H9 (cell line): ENCODE measurements around the gene FRAS1. TPM values are rescaled to one million over a fixed set of nuclear protein-coding genes. Genes with fewer than 3 reads are reported as not detected.

Source experiments
- DNase-seq: peaks from one replicate; pipeline ENCODE4 v3.0.0-alpha.2; 2017
- H2AFZ ChIP-seq: one replicate; pipeline ENCODE4 v1.6.1; 2013; ENCODE audit warnings: mild to moderate bottlenecking, low read length, control low read depth, moderate library complexity
- H2AK5ac ChIP-seq: 2 replicates; pipeline ENCODE4 v1.6.1; 2013; ENCODE audit warnings: low read length, control low read depth, mixed read lengths; ENCODE audit not compliant: insufficient read length
- H2BK120ac ChIP-seq: one replicate; pipeline ENCODE4 v1.6.1; 2013; ENCODE audit warnings: low read depth, mild to moderate bottlenecking, low read length, control low read depth, inconsistent platforms; ENCODE audit not compliant: poor library complexity, severe bottlenecking
- H2BK12ac ChIP-seq: 2 replicates; pipeline ENCODE4 v1.6.1; 2013; ENCODE audit warnings: low read length, control low read depth, mixed read lengths, low read depth; ENCODE audit not compliant: insufficient read length
- H2BK15ac ChIP-seq: 2 replicates; pipeline ENCODE4 v1.6.1; 2013; ENCODE audit warnings: low read depth, low read length, control low read depth
- H2BK20ac ChIP-seq: one replicate; pipeline ENCODE4 v1.6.1; 2013; ENCODE audit warnings: low read depth, mild to moderate bottlenecking, low read length, control low read depth, inconsistent platforms; ENCODE audit not compliant: poor library complexity, severe bottlenecking
- H2BK5ac ChIP-seq: 2 replicates; pipeline ENCODE4 v1.6.1; 2013; ENCODE audit warnings: low read length, control low read depth, mixed read lengths; ENCODE audit not compliant: insufficient read length
- H3K14ac ChIP-seq: 2 replicates; pipeline ENCODE4 v1.6.1; 2013; ENCODE audit warnings: low read length, control low read depth; ENCODE audit not compliant: insufficient read depth
- H3K18ac ChIP-seq: 2 replicates; pipeline ENCODE4 v1.6.1; 2013; ENCODE audit warnings: low read depth, mild to moderate bottlenecking, mixed read lengths, low read length, control low read depth; ENCODE audit not compliant: insufficient read length
- H3K23ac ChIP-seq: 2 replicates; pipeline ENCODE4 v1.6.1; 2013; ENCODE audit warnings: low read length, control low read depth, mixed read lengths, low read depth; ENCODE audit not compliant: insufficient read length
- H3K23me2 ChIP-seq: 2 replicates; pipeline ENCODE4 v1.6.1; 2013; ENCODE audit warnings: low read depth, mild to moderate bottlenecking, mixed read lengths, low read length, control low read depth; ENCODE audit not compliant: insufficient read length, poor library complexity, severe bottlenecking
- H3K27ac ChIP-seq: 2 replicates; pipeline ENCODE4 v1.5.1; 2013; ENCODE audit warnings: low read length, control low read depth, mixed read lengths, low read depth; ENCODE audit not compliant: insufficient read length
- H3K27me3 ChIP-seq: 2 replicates; pipeline ENCODE4 v1.6.1; 2013; ENCODE audit warnings: low read length, control low read depth, inconsistent platforms; ENCODE audit not compliant: insufficient read depth
- H3K4ac ChIP-seq: 2 replicates; pipeline ENCODE4 v1.6.1; 2013; ENCODE audit warnings: low read depth, mild to moderate bottlenecking, control low read depth, inconsistent platforms, low read length, moderate library complexity
- H3K4me1 ChIP-seq: 2 replicates; pipeline ENCODE4 v1.6.1; 2013; ENCODE audit warnings: low read length, control low read depth, inconsistent platforms; ENCODE audit not compliant: insufficient read depth
- H3K4me2 ChIP-seq: 2 replicates; pipeline ENCODE4 v1.6.1; 2013; ENCODE audit warnings: low read length, control low read depth, mixed read lengths; ENCODE audit not compliant: insufficient read length, insufficient read depth
- H3K56ac ChIP-seq: 2 replicates; pipeline ENCODE4 v1.6.1; 2013; ENCODE audit warnings: low read depth, mild to moderate bottlenecking, mixed read lengths, low read length, control low read depth; ENCODE audit not compliant: insufficient read length
- H3K79me1 ChIP-seq: 2 replicates; pipeline ENCODE4 v1.6.1; 2013; ENCODE audit warnings: low read depth, mild to moderate bottlenecking, moderate library complexity, low read length, control low read depth, inconsistent platforms; ENCODE audit not compliant: insufficient read depth, poor library complexity, severe bottlenecking
- H3K79me2 ChIP-seq: 2 replicates; pipeline ENCODE4 v1.6.1; 2013; ENCODE audit warnings: low read length, control low read depth, inconsistent platforms; ENCODE audit not compliant: insufficient read depth
- H3K9ac ChIP-seq: 2 replicates; pipeline ENCODE4 v1.6.1; 2013; ENCODE audit warnings: low read length, control low read depth, mixed read lengths; ENCODE audit not compliant: insufficient read length; ENCODE audit errors: extremely low read depth
- H3K9me3 ChIP-seq: one replicate; pipeline ENCODE4 v1.6.1; 2013; ENCODE audit warnings: low read depth, low read length, inconsistent platforms; ENCODE audit not compliant: control insufficient read depth
- H3T11ph ChIP-seq: one replicate; pipeline ENCODE4 v1.6.1; 2013; ENCODE audit warnings: mild to moderate bottlenecking, low read length, control low read depth, inconsistent platforms
- H4K20me1 ChIP-seq: one replicate; pipeline ENCODE4 v1.6.1; 2013; ENCODE audit not compliant: control insufficient read depth, insufficient read length, insufficient read depth
- H4K5ac ChIP-seq: 2 replicates; pipeline ENCODE4 v1.6.1; 2013; ENCODE audit warnings: low read depth, mild to moderate bottlenecking, mixed read lengths, low read length, control low read depth; ENCODE audit not compliant: insufficient read length
- H4K8ac ChIP-seq: replicated peaks from 2 replicates; pipeline ENCODE4 v1.6.1; 2013; ENCODE audit warnings: low read length, control low read depth, mixed read lengths, low read depth; ENCODE audit not compliant: insufficient read length
- H4K91ac ChIP-seq: 2 replicates; pipeline ENCODE4 v1.6.1; 2013; ENCODE audit warnings: low read depth, mild to moderate bottlenecking, moderate library complexity, mixed read lengths, low read length, control low read depth; ENCODE audit not compliant: insufficient read length
- H3K27ac Mint-ChIP-seq, 3 experiments: 2 replicates in 2 of 3; 3 replicates in 1 of 3; pipeline ENCODE4 v1.8.0; 2020 to 2021; ENCODE audit warnings: mixed read lengths in 3 of 3, mild to moderate bottlenecking in 1 of 3, moderate library complexity in 1 of 3
- H3K27me3 Mint-ChIP-seq: 2 replicates; pipeline ENCODE4 v1.8.0; 2021; ENCODE audit warnings: low read depth, mild to moderate bottlenecking, moderate library complexity, mixed read lengths
- H3K36me3 Mint-ChIP-seq, 3 experiments: 2 replicates in 2 of 3; 3 replicates in 1 of 3; pipeline ENCODE4 v1.8.0; 2020 to 2021; ENCODE audit warnings: low read depth in 3 of 3, mixed read lengths in 3 of 3; ENCODE audit not compliant: insufficient read depth in 1 of 3
- H3K4me1 Mint-ChIP-seq, 2 experiments: 2 replicates each; pipeline ENCODE4 v1.8.0; 2020; ENCODE audit warnings: mixed read lengths in 2 of 2
- H3K4me3 Mint-ChIP-seq, 2 experiments: 2 replicates in 1 of 2; 3 replicates in 1 of 2; pipeline ENCODE4 v1.8.0; 2020 to 2021; ENCODE audit warnings: mild to moderate bottlenecking in 2 of 2, mixed read lengths in 2 of 2, moderate library complexity in 1 of 2
- H3K9me3 Mint-ChIP-seq, 2 experiments: 2 replicates in 1 of 2; 3 replicates in 1 of 2; pipeline ENCODE4 v1.8.0; 2020; ENCODE audit warnings: mild to moderate bottlenecking in 2 of 2, mixed read lengths in 2 of 2, moderate library complexity in 1 of 2
- WGBS: extraction: QIAGEN DNeasy Blood & Tissue Kit; methylation state at CpG from one replicate; pipeline ENCODE4 v1.1.7; 2013; ENCODE audit warnings: missing lambda C conversion rate, low lambda C conversion rate, mixed read lengths; ENCODE audit not compliant: insufficient read length; ENCODE audit errors: extremely low coverage; 5-methylcytosine and 5-hydroxymethylcytosine counted together
- total RNA-seq: library from RNA; stranded (reverse); gene quantifications from 2 replicates; pipeline ENCODE4 v1.2.1, GENCODE V29; 2021
- TF ChIP-seq, protein P1 (sequence below): fragments of 200-600 bp; sonication (generic); conservative IDR thresholded peaks from 3 replicates; pipeline ENCODE4 v1.8.0; 2021; ENCODE audit warnings: antibody characterized with exemption, mild to moderate bottlenecking

The FRAS1 gene
- total RNA-seq, 1 experiment from 2014 or later: 58.5 TPM

DNA sequence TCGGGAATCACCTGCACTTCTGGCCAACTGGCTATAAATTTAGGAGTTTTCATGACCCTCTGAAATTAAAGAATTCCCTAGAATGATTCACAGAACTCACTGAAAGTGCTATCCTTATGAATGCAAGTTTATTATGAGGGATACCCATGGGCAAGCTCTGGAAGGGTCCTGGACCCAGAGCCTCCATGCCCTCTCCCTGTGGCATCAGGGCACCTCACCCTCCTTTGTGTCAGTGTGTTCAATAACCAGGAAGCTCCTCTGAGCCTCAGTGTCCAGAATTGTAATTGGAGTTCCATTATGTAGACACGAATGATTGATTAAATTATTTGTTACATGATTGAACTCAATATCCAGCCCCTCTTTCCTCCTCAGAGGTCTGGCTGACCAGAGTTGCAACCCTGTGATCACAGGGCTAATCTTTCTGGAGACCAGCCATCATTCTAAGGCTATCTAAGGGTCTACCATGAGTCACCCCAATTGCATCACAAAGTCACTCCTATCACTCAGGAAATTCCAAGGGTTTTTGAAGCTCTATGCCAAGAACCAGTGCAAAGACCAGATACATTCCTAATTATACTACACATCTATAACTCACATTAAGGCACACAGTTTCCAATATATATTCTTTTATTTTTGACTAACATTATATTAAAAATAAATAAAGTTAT lies 503.3 kb downstream of the FRAS1 start:
- H3K9me3 ChIP-seq: no peaks in the 10 kb centered on the region
- no peak overlapping the region for H2AFZ ChIP-seq
- H3K56ac ChIP-seq: no peak overlapping the region
- no peak overlapping the region for H2BK20ac ChIP-seq
- H3K27me3 ChIP-seq: no peaks in the 10 kb centered on the region
- Mint-ChIP-seq H3K4me1 (peaks cover 32 to 39% of the 10 kb centered on the region in 2 experiments), H3K27me3 (no peaks in the 10 kb centered on the region), H3K27ac (no peak overlapping the region), H3K36me3 (peaks cover 0 to 9% (median 4%) of the 10 kb centered on the region in 3 experiments; a peak in 2 of 7 replicates), H3K4me3 (no peak overlapping the region), H3K9me3 (no peaks in the 10 kb centered on the region)
- no peak overlapping the region for H2BK15ac ChIP-seq
- H3T11ph ChIP-seq: no peak overlapping the region
- no peaks in the 10 kb centered on the region for H4K20me1 ChIP-seq
- no peak overlapping the region for H3K18ac ChIP-seq
- no peaks in the 10 kb centered on the region for H3K79me1 ChIP-seq
- no peak overlapping the region for H3K27ac ChIP-seq
- WGBS: no CpG with 5 or more reads among the region's 2 CpGs
- no peak overlapping the region for H3K4ac ChIP-seq
- no peak overlapping the region for H4K5ac ChIP-seq
- H3K23ac ChIP-seq: no peak overlapping the region
- no peak overlapping the region for H3K14ac ChIP-seq
- H2BK12ac ChIP-seq: no peak overlapping the region
- H3K79me2 ChIP-seq: no peaks in the 10 kb centered on the region
- TF ChIP-seq, protein P1, sequence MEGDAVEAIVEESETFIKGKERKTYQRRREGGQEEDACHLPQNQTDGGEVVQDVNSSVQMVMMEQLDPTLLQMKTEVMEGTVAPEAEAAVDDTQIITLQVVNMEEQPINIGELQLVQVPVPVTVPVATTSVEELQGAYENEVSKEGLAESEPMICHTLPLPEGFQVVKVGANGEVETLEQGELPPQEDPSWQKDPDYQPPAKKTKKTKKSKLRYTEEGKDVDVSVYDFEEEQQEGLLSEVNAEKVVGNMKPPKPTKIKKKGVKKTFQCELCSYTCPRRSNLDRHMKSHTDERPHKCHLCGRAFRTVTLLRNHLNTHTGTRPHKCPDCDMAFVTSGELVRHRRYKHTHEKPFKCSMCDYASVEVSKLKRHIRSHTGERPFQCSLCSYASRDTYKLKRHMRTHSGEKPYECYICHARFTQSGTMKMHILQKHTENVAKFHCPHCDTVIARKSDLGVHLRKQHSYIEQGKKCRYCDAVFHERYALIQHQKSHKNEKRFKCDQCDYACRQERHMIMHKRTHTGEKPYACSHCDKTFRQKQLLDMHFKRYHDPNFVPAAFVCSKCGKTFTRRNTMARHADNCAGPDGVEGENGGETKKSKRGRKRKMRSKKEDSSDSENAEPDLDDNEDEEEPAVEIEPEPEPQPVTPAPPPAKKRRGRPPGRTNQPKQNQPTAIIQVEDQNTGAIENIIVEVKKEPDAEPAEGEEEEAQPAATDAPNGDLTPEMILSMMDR: no peak
- H4K8ac ChIP-seq: no peak overlapping the region
- H3K9ac ChIP-seq: no peak overlapping the region
- no peak overlapping the region for H4K91ac ChIP-seq
- H2AK5ac ChIP-seq: no peak overlapping the region
- no peak overlapping the region for H2BK5ac ChIP-seq
- peaks cover 14% of the 10 kb centered on the region; the same call in 1 of the 2 replicates for H3K4me1 ChIP-seq
- no peak overlapping the region for H2BK120ac ChIP-seq
- no peak overlapping the region for H3K4me2 ChIP-seq
- no peaks in the 10 kb centered on the region for H3K23me2 ChIP-seq
- no peak for DNase-seq
